RWPE2 (cell line): Measurements from ENCODE around the gene ESR1.
"Not testable (repeated sequence)": the region's sequence is repeated elsewhere in the genome, so short reads cannot be mapped to it uniquely, and the experiment has no call there.

Experiments
- ATAC-seq: fragments of 200-7000 bp; cut with Tn5 transposase; 3 replicates; pipeline ENCODE4 v1.9.1; 2021; ENCODE audit warnings: low read depth
- DNase-seq: peaks from one replicate; pipeline ENCODE4 v3.0.0-alpha.2; 2020; ENCODE audit warnings: low spot score
- H3K27ac ChIP-seq: fragments of 450-650 bp; 2 replicates; pipeline ENCODE4 v1.5.1; 2017; ENCODE audit warnings: mild to moderate bottlenecking; ENCODE audit not compliant: poor library complexity, severe bottlenecking
- H3K27me3 ChIP-seq: fragments of 250-450 bp; sonication (Bioruptor Pico); 2 replicates; pipeline ENCODE4 v1.5.1; 2021; ENCODE audit warnings: mild to moderate bottlenecking, moderate library complexity; ENCODE audit not compliant: insufficient read depth, poor library complexity, severe bottlenecking
- H3K36me3 ChIP-seq: fragments of 250-450 bp; sonication (Bioruptor Pico); 2 replicates; pipeline ENCODE4 v1.5.1; 2020; ENCODE audit warnings: low read depth, mild to moderate bottlenecking, moderate library complexity
- H3K4me1 ChIP-seq: fragments of 250-450 bp; sonication (Bioruptor Pico); 2 replicates; pipeline ENCODE4 v1.5.1; 2021; ENCODE audit warnings: mild to moderate bottlenecking, moderate library complexity; ENCODE audit not compliant: insufficient read depth, poor library complexity, severe bottlenecking
- H3K4me3 ChIP-seq: fragments of 250-450 bp; sonication (Bioruptor Pico); 2 replicates; pipeline ENCODE4 v1.5.1; 2021; ENCODE audit warnings: mild to moderate bottlenecking, moderate library complexity; ENCODE audit not compliant: severe bottlenecking
- H3K9me3 ChIP-seq: fragments of 250-450 bp; sonication (Bioruptor Pico); 2 replicates; pipeline ENCODE4 v1.5.1; 2021; ENCODE audit warnings: mild to moderate bottlenecking, moderate library complexity; ENCODE audit not compliant: severe bottlenecking
- CTCF ChIP-seq: fragments of 450-650 bp; IDR thresholded peaks from one replicate; pipeline ENCODE4 v1.5.1; 2017; ENCODE audit warnings: mild to moderate bottlenecking, moderate library complexity; ENCODE audit not compliant: poor library complexity, severe bottlenecking

Gene ESR1

GRCh38 chr6:151877458-151877857, 70.0 kb downstream of the ESR1 start:
- Histone ChIP-seq H3K36me3 (no peaks in the 10 kb centered on the region; the same call in 1 of the 2 replicates), H3K27ac (no peak overlapping the region), H3K4me3 (no peak overlapping the region), H3K27me3 (no peaks in the 10 kb centered on the region), H3K4me1 (peaks cover 9% of the 10 kb centered on the region), H3K9me3 (no peaks in the 10 kb centered on the region)
- ATAC-seq (no peak), DNase-seq (no peak)
- no peak for TF ChIP-seq CTCF

GRCh38 chr6:151881231-151881630, 73.7 kb downstream of the ESR1 start:
- TF ChIP-seq CTCF: no peak
- H3K9me3 ChIP-seq: no peaks in the 10 kb centered on the region
- no peaks in the 10 kb centered on the region for H3K27me3 ChIP-seq
- ATAC-seq (no peak), DNase-seq (no peak)
- H3K36me3 ChIP-seq: no peaks in the 10 kb centered on the region
- peaks cover 11% of the 10 kb centered on the region for H3K4me1 ChIP-seq
- H3K4me3 ChIP-seq: no peak overlapping the region
- no peak overlapping the region for H3K27ac ChIP-seq

GRCh38 chr6:151882206-151882605, 74.7 kb downstream of the ESR1 start:
- no peak for DNase-seq
- no peaks in the 10 kb centered on the region for H3K36me3 ChIP-seq
- peaks cover 11% of the 10 kb centered on the region for H3K4me1 ChIP-seq
- no peak for ATAC-seq
- H3K27me3 ChIP-seq: no peaks in the 10 kb centered on the region
- H3K27ac ChIP-seq: no peak overlapping the region
- no peak for TF ChIP-seq CTCF
- no peak overlapping the region for H3K4me3 ChIP-seq
- no peaks in the 10 kb centered on the region for H3K9me3 ChIP-seq

GRCh38 chr6:151885234-151885633, 77.8 kb downstream of the ESR1 start:
- Histone ChIP-seq H3K4me1 (peaks cover 3% of the 10 kb centered on the region), H3K27ac (no peak overlapping the region), H3K9me3 (no peaks in the 10 kb centered on the region), H3K36me3 (no peaks in the 10 kb centered on the region; the same call in 1 of the 2 replicates), H3K4me3 (no peak overlapping the region), H3K27me3 (no peaks in the 10 kb centered on the region)
- DNase-seq: no peak
- ATAC-seq: peak; percentile 45; the same call in 1 of the 3 replicates
- no peak for TF ChIP-seq CTCF

GRCh38 chr6:151891524-151891923, 84.0 kb downstream of the ESR1 start:
- TF ChIP-seq CTCF: no peak
- Histone ChIP-seq H3K4me1 (peaks cover 3% of the 10 kb centered on the region), H3K27me3 (no peaks in the 10 kb centered on the region), H3K4me3 (no peak overlapping the region), H3K9me3 (no peaks in the 10 kb centered on the region), H3K36me3 (no peaks in the 10 kb centered on the region; the same call in 1 of the 2 replicates), H3K27ac (peak overlapping the region; percentile 14)
- 0 out of 3 replicates have a peak, but pooled peaks have one; percentile 31 for ATAC-seq
- DNase-seq: no peak

GRCh38 chr6:151894426-151894825, 86.9 kb downstream of the ESR1 start:
- not testable (repeated sequence) for H3K27me3 ChIP-seq, DNase-seq, H3K36me3 ChIP-seq, H3K4me3 ChIP-seq, ATAC-seq, H3K4me1 ChIP-seq, H3K9me3 ChIP-seq
- peak overlapping the region; percentile 5 for H3K27ac ChIP-seq

- not testable (repeated sequence) for ATAC-seq, H3K4me3 ChIP-seq, H3K36me3 ChIP-seq, H3K9me3 ChIP-seq, H3K27me3 ChIP-seq, DNase-seq
- Histone ChIP-seq H3K27ac (peak overlapping the region; percentile 99), H3K4me1 (peaks cover 25% of the 10 kb centered on the region)
Observed at GRCh38 chr6:151899221-151899620, 91.7 kb downstream of the ESR1 start.
